ENCODE results near the gene GPR22.

GPR22 gene

DNA sequence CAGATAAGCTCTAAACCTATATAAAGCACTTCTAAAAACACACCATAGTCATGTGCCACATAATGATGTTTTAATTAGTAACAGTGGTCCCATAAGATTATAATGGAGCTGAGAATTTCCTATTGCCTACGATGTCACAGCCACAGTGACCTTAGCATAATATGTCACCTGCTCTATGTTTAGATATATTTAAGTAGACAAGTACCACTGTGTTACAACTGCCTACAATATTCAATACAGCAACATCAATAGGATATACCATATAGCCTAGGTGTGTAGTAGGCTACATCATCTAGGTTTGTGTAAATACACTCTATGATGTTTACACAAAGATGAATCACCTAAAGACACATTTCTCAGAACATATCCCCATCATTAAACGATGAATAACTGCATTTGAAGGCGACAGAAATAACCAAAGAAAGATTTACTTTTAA is 24.5 kb downstream of the GPR22 start:
- Histone ChIP-seq H3K4me3 (no peak overlapping the region), H3K9me3 (no peaks in the 10 kb centered on the region), H3K4me1 (peaks cover 0 to 5% (median 0%) of the 10 kb centered on the region in 4 donors), H3K27ac (no peak overlapping the region), H3K36me3 (no peaks in the 10 kb centered on the region), H3K27me3 (no peaks in the 10 kb centered on the region)
- intact Hi-C loops (cut with DNase I; ENCODE audit: low total_unique reads): no loop called here
- DNase-seq: no peak
- TF ChIP-seq, protein P1, sequence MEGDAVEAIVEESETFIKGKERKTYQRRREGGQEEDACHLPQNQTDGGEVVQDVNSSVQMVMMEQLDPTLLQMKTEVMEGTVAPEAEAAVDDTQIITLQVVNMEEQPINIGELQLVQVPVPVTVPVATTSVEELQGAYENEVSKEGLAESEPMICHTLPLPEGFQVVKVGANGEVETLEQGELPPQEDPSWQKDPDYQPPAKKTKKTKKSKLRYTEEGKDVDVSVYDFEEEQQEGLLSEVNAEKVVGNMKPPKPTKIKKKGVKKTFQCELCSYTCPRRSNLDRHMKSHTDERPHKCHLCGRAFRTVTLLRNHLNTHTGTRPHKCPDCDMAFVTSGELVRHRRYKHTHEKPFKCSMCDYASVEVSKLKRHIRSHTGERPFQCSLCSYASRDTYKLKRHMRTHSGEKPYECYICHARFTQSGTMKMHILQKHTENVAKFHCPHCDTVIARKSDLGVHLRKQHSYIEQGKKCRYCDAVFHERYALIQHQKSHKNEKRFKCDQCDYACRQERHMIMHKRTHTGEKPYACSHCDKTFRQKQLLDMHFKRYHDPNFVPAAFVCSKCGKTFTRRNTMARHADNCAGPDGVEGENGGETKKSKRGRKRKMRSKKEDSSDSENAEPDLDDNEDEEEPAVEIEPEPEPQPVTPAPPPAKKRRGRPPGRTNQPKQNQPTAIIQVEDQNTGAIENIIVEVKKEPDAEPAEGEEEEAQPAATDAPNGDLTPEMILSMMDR (IDR thresholded peaks at IDR 0.05): no peak

DNA sequence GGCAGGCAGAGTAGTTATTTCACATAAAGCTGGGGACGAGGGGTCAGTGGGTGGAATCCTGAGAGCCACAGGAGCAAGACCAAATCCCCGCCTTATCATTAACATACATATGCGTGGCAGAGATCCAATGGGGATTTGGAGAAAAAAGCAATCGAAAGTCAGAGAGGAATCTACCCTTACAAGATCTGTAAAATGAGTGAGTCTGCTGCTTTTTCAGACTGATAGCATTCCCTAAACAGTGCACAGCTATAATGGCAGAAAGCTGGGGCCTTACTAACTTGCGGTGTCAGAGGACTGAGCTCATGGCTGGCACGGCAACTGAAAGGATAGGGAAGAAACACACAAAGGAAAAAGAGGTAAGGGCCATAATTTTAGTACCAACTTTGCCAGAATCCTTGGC is 25.0 kb downstream of the GPR22 start:
- H3K36me3 ChIP-seq: no peaks in the 10 kb centered on the region
- no peaks in the 10 kb centered on the region for H3K9me3 ChIP-seq
- no peaks in the 10 kb centered on the region for H3K27me3 ChIP-seq
- intact Hi-C loops (cut with DNase I; ENCODE audit: low total_unique reads): no loop called here
- DNase-seq: no peak
- H3K4me1 ChIP-seq: peaks cover 0 to 3% (median 0%) of the 10 kb centered on the region in 4 donors
- TF ChIP-seq, protein P1 (IDR thresholded peaks at IDR 0.05): no peak
- no peak overlapping the region for H3K27ac ChIP-seq
- H3K4me3 ChIP-seq: no peak overlapping the region

DNA sequence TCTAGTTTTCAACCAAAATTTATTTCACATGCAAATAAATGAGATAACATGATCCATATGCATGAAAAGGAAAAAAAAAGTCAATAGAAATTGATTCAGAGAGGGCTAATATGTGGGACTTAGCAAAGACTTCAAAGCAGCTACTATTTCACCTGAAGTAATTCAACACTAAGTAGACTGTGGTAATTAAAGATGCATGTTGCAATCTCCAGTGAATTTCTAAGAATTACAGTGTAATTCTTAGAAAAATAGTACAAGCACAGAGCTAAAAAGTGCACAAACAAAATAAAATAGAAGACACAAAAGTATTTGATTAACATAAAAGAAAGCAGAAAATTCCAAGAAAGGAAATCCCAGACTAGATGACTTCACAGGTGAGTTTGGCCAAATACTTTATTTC is 25.7 kb downstream of the GPR22 start:
- Histone ChIP-seq H3K27me3 (no peaks in the 10 kb centered on the region), H3K4me1 (no peaks in the 10 kb centered on the region), H3K9me3 (no peaks in the 10 kb centered on the region), H3K4me3 (no peak overlapping the region), H3K36me3 (no peaks in the 10 kb centered on the region), H3K27ac (no peak overlapping the region)
- intact Hi-C loops (cut with DNase I; ENCODE audit: low total_unique reads): no loop called here
- DNase-seq: no peak
- TF ChIP-seq, protein P1 (IDR thresholded peaks at IDR 0.05): no peak

DNA sequence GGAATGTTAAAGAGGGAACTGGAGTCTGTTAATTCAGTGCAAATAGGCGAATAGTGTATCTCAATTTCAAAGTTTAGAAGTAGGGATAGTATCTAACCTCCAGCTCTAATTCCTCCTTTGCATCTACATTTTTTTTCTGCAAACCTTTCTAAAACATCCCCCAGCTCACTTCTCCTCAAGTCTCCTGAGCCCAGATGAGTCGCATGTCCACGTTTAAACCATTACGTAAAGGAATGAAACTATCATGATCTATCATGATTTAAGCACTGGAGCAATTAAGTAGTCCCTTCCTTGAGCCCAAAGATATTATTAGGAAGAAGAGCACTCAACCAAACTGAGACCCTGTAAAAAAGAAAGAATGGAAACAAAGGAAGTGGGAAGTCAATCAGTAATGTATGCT is 29.9 kb downstream of the GPR22 start:
- H3K9me3 ChIP-seq: no peaks in the 10 kb centered on the region
- no peak for DNase-seq

DNA sequence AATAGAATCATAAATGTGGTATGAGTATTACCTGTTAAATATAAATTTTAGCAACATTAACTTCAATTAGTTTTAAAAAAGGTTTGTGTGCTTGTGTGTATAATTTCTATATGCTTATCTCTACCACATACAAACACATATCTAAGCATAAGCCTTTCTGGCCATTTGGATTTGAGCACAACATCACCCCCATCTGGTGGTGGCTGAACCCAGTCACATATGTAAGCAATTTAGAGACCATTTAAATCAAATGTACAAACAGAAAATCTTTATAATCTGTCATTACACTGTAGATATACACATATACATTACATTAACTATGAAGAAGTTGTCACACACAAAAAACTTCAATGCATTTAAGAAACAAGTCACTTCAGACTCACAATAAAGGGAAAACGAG is 31.7 kb downstream of the GPR22 start:
- no peaks in the 10 kb centered on the region for H3K27me3 ChIP-seq
- no peaks in the 10 kb centered on the region for H3K9me3 ChIP-seq
- DNase-seq: no peak
- peaks cover 0 to 9% (median 0%) of the 10 kb centered on the region in 3 donors for H3K36me3 ChIP-seq
- H3K4me1 ChIP-seq: peaks cover 0 to 7% (median 0%) of the 10 kb centered on the region in 4 donors
- no peak overlapping the region for H3K4me3 ChIP-seq
- H3K27ac ChIP-seq: no peak overlapping the region
- TF ChIP-seq, protein P1 (IDR thresholded peaks at IDR 0.05): peak in 1 of 2 experiments; percentile 16
- intact Hi-C loops (cut with DNase I; ENCODE audit: low total_unique reads): no loop called here

More for the DNA sequence above, 29.9 kb downstream of the GPR22 start:
- H3K27me3 ChIP-seq: no peaks in the 10 kb centered on the region
- TF ChIP-seq, protein P1 (IDR thresholded peaks at IDR 0.05): no peak
- no peak overlapping the region for H3K4me3 ChIP-seq
- no peaks in the 10 kb centered on the region for H3K4me1 ChIP-seq
- intact Hi-C loops (cut with DNase I; ENCODE audit: low total_unique reads): no loop called here
- no peaks in the 10 kb centered on the region for H3K36me3 ChIP-seq
- H3K27ac ChIP-seq: no peak overlapping the region

DNA sequence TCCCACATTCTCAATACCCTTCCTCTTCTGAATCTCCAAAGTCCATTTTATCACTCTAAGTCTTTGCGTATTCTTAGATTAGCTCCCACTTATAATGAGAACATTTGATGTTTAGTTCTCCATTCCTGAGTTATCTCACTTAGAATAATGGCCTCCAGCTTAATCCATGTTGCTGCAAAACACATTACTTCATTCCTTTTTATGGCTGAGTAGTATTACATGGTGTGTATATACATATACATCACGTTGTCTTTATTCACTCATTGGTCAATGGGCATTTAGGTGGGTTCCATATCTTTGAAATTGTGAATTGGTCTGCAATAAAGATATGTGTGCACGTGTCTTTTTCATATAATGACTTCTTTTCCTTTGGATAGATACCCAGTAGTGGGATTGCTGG is 32.3 kb downstream of the GPR22 start:
- Histone ChIP-seq H3K4me1 (peaks cover 0 to 8% (median 0%) of the 10 kb centered on the region in 4 donors), H3K36me3 (peaks cover 0 to 9% (median 0%) of the 10 kb centered on the region in 3 donors)
- TF ChIP-seq, protein P1 (IDR thresholded peaks at IDR 0.05): no peak

More for the DNA sequence above, 32.3 kb downstream of the GPR22 start:
- no peak overlapping the region for H3K4me3 ChIP-seq
- no peaks in the 10 kb centered on the region for H3K27me3 ChIP-seq
- DNase-seq: no peak
- intact Hi-C loops (cut with DNase I; ENCODE audit: low total_unique reads): no loop called here
- H3K27ac ChIP-seq: no peak overlapping the region
- no peaks in the 10 kb centered on the region for H3K9me3 ChIP-seq

All from tibial artery (tissue), 4 donors.